IMR-90 (cell line): ENCODE results near the gene NPHS1. TPM values are rescaled to one million over a fixed set of nuclear protein-coding genes. Genes with fewer than 3 reads are reported as not detected.

Experiments used
- ATAC-seq: fragments of 200-7000 bp; cut with Tn5 transposase; 2 replicates; pipeline ENCODE4 v1.9.1; 2020; ENCODE audit warnings: low read depth, mild to moderate bottlenecking, moderate library complexity
- BruUV-seq: library from RNA; stranded (reverse); fragments of 400-500 nt; replicated peaks from 2 replicates; lab custom pipeline; 2021; lab: Mats Ljungman, UMichigan
- CTCF ChIA-PET: fragments of 300-600 bp; formaldehyde crosslinking; extraction: SDS; loops from one replicate; lab custom pipeline; 2021; ENCODE audit warnings: antibody characterized with exemption; lab: Yijun Ruan, JAX
- POLR2A ChIA-PET: fragments of 300-600 bp; sonication (Branson Sonifier 250); formaldehyde crosslinking; loops from one replicate; lab custom pipeline; 2022; ENCODE audit warnings: antibody characterized with exemption; ENCODE audit not compliant: unreplicated experiment; lab: Charles Lee
- DNase-seq: peaks from one replicate; pipeline ENCODE4 v3.0.0; 2013
- H2AFZ ChIP-seq: replicated peaks from 2 replicates; pipeline ENCODE3; 2013; ENCODE audit warnings: low read length, mild to moderate bottlenecking; ENCODE audit not compliant: poor library complexity
- H2AK5ac ChIP-seq: 2 replicates; pipeline ENCODE4 v1.6.1; 2013; ENCODE audit warnings: low read depth, low read length, inconsistent platforms
- H2AK9ac ChIP-seq: replicated peaks from 2 replicates; pipeline ENCODE3; 2013; ENCODE audit warnings: mild to moderate bottlenecking, low read depth, low read length, moderate library complexity; ENCODE audit not compliant: poor library complexity
- H2BK120ac ChIP-seq: 2 replicates; pipeline ENCODE4 v1.6.1; 2013; ENCODE audit warnings: low read depth, low read length, inconsistent platforms
- H2BK15ac ChIP-seq: 3 replicates; pipeline ENCODE4 v1.6.1; 2013; ENCODE audit warnings: low read depth, low read length, inconsistent platforms
- H2BK20ac ChIP-seq: 2 replicates; pipeline ENCODE4 v1.6.1; 2013; ENCODE audit warnings: low read depth, mild to moderate bottlenecking, inconsistent platforms, low read length, moderate library complexity
- H2BK5ac ChIP-seq: 2 replicates; pipeline ENCODE4 v1.6.1; 2013; ENCODE audit warnings: mild to moderate bottlenecking, low read depth, low read length, inconsistent platforms; ENCODE audit not compliant: poor library complexity, severe bottlenecking
- H3K14ac ChIP-seq: replicated peaks from 2 replicates; pipeline ENCODE4 v1.6.1; 2013; ENCODE audit warnings: low read depth, low read length, inconsistent platforms
- H3K18ac ChIP-seq: 2 replicates; pipeline ENCODE4 v1.6.1; 2013; ENCODE audit warnings: low read depth, low read length, control low read depth
- H3K23ac ChIP-seq: 2 replicates; pipeline ENCODE4 v1.6.1; 2013; ENCODE audit warnings: low read depth, low read length, inconsistent platforms
- H3K27ac ChIP-seq: 2 replicates; pipeline ENCODE4 v1.5.1; 2013; ENCODE audit warnings: mild to moderate bottlenecking, control low read depth, low read length; ENCODE audit not compliant: insufficient read depth
- H3K27me3 ChIP-seq: 2 replicates; pipeline ENCODE4 v1.6.1; 2013; ENCODE audit warnings: low read length; ENCODE audit not compliant: control insufficient read depth, insufficient read depth
- H3K36me3 ChIP-seq: 2 replicates; pipeline ENCODE4 v1.6.1; 2013; ENCODE audit warnings: low read length, mixed read lengths; ENCODE audit not compliant: control insufficient read depth, insufficient read depth
- H3K4ac ChIP-seq: 2 replicates; pipeline ENCODE4 v1.6.1; 2013; ENCODE audit warnings: low read depth, low read length, inconsistent platforms
- H3K4me1 ChIP-seq: 2 replicates; pipeline ENCODE4 v1.6.1; 2013; ENCODE audit warnings: low read length, mixed read lengths; ENCODE audit not compliant: control insufficient read depth, insufficient read depth
- H3K4me2 ChIP-seq: 2 replicates; pipeline ENCODE4 v1.6.1; 2013; ENCODE audit warnings: low read depth, mild to moderate bottlenecking, control low read depth, low read length, moderate library complexity
- H3K4me3 ChIP-seq: 2 replicates; pipeline ENCODE4 v1.5.1; 2013; ENCODE audit warnings: low read depth, mild to moderate bottlenecking, control low read depth, low read length, moderate library complexity; ENCODE audit not compliant: insufficient read depth
- H3K56ac ChIP-seq: 2 replicates; pipeline ENCODE4 v1.6.1; 2013; ENCODE audit warnings: low read length, inconsistent platforms; ENCODE audit not compliant: insufficient read depth; ENCODE audit errors: extremely low read depth
- H3K79me1 ChIP-seq, 2 experiments: 2 replicates each; pipeline ENCODE4 v1.6.1; 2013; ENCODE audit warnings: low read length in 2 of 2, inconsistent platforms in 1 of 2, low read depth in 1 of 2
- H3K9ac ChIP-seq: 2 replicates; pipeline ENCODE4 v1.6.1; 2013; ENCODE audit warnings: low read depth, low read length, control low read depth
- H3K9me1 ChIP-seq: 2 replicates; pipeline ENCODE4 v1.6.1; 2013; ENCODE audit warnings: low read length, inconsistent platforms; ENCODE audit not compliant: insufficient read depth
- H3K9me3 ChIP-seq: 2 replicates; pipeline ENCODE4 v1.6.1; 2013; ENCODE audit warnings: low read length; ENCODE audit not compliant: control insufficient read depth, insufficient read depth
- H4K20me1 ChIP-seq: 2 replicates; pipeline ENCODE4 v1.6.1; 2013; ENCODE audit warnings: low read length, inconsistent platforms; ENCODE audit not compliant: insufficient read depth
- H4K5ac ChIP-seq: 2 replicates; pipeline ENCODE4 v1.6.1; 2013; ENCODE audit warnings: mild to moderate bottlenecking, low read depth, low read length, control low read depth
- H4K8ac ChIP-seq, 2 experiments: 2 replicates each; pipeline ENCODE4 v1.6.1; 2013; ENCODE audit warnings: low read depth in 2 of 2, low read length in 2 of 2, control low read depth in 1 of 2, inconsistent platforms in 1 of 2
- H4K91ac ChIP-seq: 2 replicates; pipeline ENCODE4 v1.6.1; 2013; ENCODE audit warnings: low read depth, low read length, inconsistent platforms; ENCODE audit not compliant: insufficient read depth
- BHLHE40 ChIP-seq: fragments of 150-350 bp; IDR thresholded peaks from 2 replicates; pipeline ENCODE4 v1.6.1; 2016; ENCODE audit warnings: mild to moderate bottlenecking, low read depth, low read length
- CEBPB ChIP-seq: IDR thresholded peaks from 2 replicates; pipeline ENCODE4 v1.6.1; 2012; ENCODE audit warnings: low read depth, low read length, improper control_type of control experiment
- FOS ChIP-seq: fragments of 150-350 bp; IDR thresholded peaks from 2 replicates; pipeline ENCODE4 v1.6.1; 2016; ENCODE audit warnings: low read depth, low read length
- MAFK ChIP-seq: IDR thresholded peaks from 2 replicates; pipeline ENCODE4 v1.6.1; 2012; ENCODE audit warnings: low read depth, low read length, improper control_type of control experiment
- MAZ ChIP-seq: IDR thresholded peaks from 2 replicates; pipeline ENCODE4 v1.6.1; 2012; ENCODE audit warnings: low read depth, mild to moderate bottlenecking, low read length, improper control_type of control experiment, moderate library complexity, borderline replicate concordance
- MXI1 ChIP-seq: IDR thresholded peaks from 2 replicates; pipeline ENCODE4 v1.6.1; 2012; ENCODE audit warnings: low read depth, mild to moderate bottlenecking, low read length, moderate library complexity, borderline replicate concordance
- NFE2L2 ChIP-seq: fragments of 150-350 bp; IDR thresholded peaks from 2 replicates; pipeline ENCODE4 v1.6.1; 2016; ENCODE audit warnings: low read depth, mild to moderate bottlenecking, low read length
- POLR2A ChIP-seq: IDR thresholded peaks from 2 replicates; pipeline ENCODE4 v1.6.1; 2012; ENCODE audit warnings: mild to moderate bottlenecking, low read depth, low read length
- RAD21 ChIP-seq: IDR thresholded peaks from 2 replicates; pipeline ENCODE4 v1.6.1; 2012; ENCODE audit warnings: low read length, improper control_type of control experiment
- RCOR1 ChIP-seq: IDR thresholded peaks from 2 replicates; pipeline ENCODE4 v1.6.1; 2012; ENCODE audit warnings: mild to moderate bottlenecking, low read length, improper control_type of control experiment; ENCODE audit not compliant: insufficient replicate concordance
- RFX5 ChIP-seq: IDR thresholded peaks from 2 replicates; pipeline ENCODE4 v1.8.0; 2012; ENCODE audit warnings: low read depth, mild to moderate bottlenecking, low read length, moderate library complexity
- SMC3 ChIP-seq: fragments of 150-350 bp; IDR thresholded peaks from 2 replicates; pipeline ENCODE4 v1.6.1; 2016; ENCODE audit warnings: low read depth, mild to moderate bottlenecking, antibody characterized with exemption, low read length, moderate library complexity
- USF2 ChIP-seq: fragments of 150-350 bp; IDR thresholded peaks from 2 replicates; pipeline ENCODE4 v1.6.1; 2017; ENCODE audit warnings: mild to moderate bottlenecking, antibody characterized with exemption, low read length, low read depth
- WGBS, 2 experiments: methylation state at CpG; one replicate each; pipeline versions ENCODE4 v1.1.5 to v1.1.7; 2013; ENCODE audit warnings: missing lambda C conversion rate in 2 of 2; ENCODE audit not compliant: insufficient read length in 1 of 2; ENCODE audit errors: extremely low coverage in 2 of 2; 5-methylcytosine and 5-hydroxymethylcytosine counted together
- dilution Hi-C: fragments of 300-500 bp; cut with HindIII; formaldehyde crosslinking; loops from one replicate; pipeline ENCODE4 v1.14.3; 2018; ENCODE audit warnings: low sequenced_read_pairs; ENCODE audit not compliant: unreplicated experiment
- in situ Hi-C: fragments of 300-500 bp; cut with MboI; formaldehyde crosslinking; loops from 3 replicates; pipeline ENCODE4 v1.14.3; 2019; ENCODE audit warnings: low sequenced_read_pairs, inconsistent platforms, mixed read lengths
- intact Hi-C: fragments of 100-400 bp; cut with micrococcal nuclease; formaldehyde crosslinking; loops from 2 replicates; pipeline ENCODE4 v1.10.0; 2022
- polyA plus RNA-seq, 3 experiments: library from polyadenylated mRNA; depleted of rRNA; stranded (reverse); fragments of >200 nt; gene quantifications; 2 replicates each; pipeline ENCODE4 v1.2.3, GENCODE V29; 2012; ENCODE audit warnings: low replicate concordance in 1 of 3
- total RNA-seq: library from RNA; depleted of rRNA; stranded (reverse); fragments of >200 nt; gene quantifications from 2 replicates; pipeline ENCODE4 v1.2.3, GENCODE V29; 2012
- TF ChIP-seq, protein P1 (sequence below): fragments of 150-350 bp; IDR thresholded peaks from 2 replicates; pipeline ENCODE4 v1.6.1; 2016; ENCODE audit warnings: low read depth, mild to moderate bottlenecking, low read length, moderate library complexity, borderline replicate concordance
- TF ChIP-seq, protein P2 (sequence below): conservative IDR thresholded peaks from 2 replicates; pipeline ENCODE4 v1.5.1; 2012; ENCODE audit warnings: mild to moderate bottlenecking, low read depth, low read length, improper control_type of control experiment

Gene NPHS1
- total and polyA plus RNA-seq, 2 of the 4 experiments (the other 2 are of a cell fraction) = not detected

- H3K79me1 ChIP-seq = no peaks in the 10 kb centered on the region
- H3K23ac ChIP-seq = no peak overlapping the region
- H4K20me1 ChIP-seq = no peaks in the 10 kb centered on the region
- H3K9me1 ChIP-seq = no peaks in the 10 kb centered on the region
- H2AK5ac ChIP-seq = no peak overlapping the region
- H3K9ac ChIP-seq = no peak overlapping the region
- no peaks in the 10 kb centered on the region for H3K9me3 ChIP-seq
- no peaks in the 10 kb centered on the region for H3K27me3 ChIP-seq
- peaks cover 14% of the 10 kb centered on the region for H3K36me3 ChIP-seq
- dilution Hi-C loops = no loop called here
- no peak overlapping the region for H2BK20ac ChIP-seq
- ChIA-PET POLR2A (no interaction called here), CTCF (no interaction called here)
- H3K4me1 ChIP-seq = no peaks in the 10 kb centered on the region
- H3K56ac ChIP-seq = no peak overlapping the region
- intact Hi-C loops = no loop called here
- H2AFZ ChIP-seq = no peak overlapping the region
- no peak overlapping the region for H3K4me3 ChIP-seq
- H3K4me2 ChIP-seq = no peak overlapping the region
- no peak overlapping the region for H4K8ac ChIP-seq
- no peak overlapping the region for H4K5ac ChIP-seq
- no peak overlapping the region for H4K91ac ChIP-seq
- no peak overlapping the region for H2BK15ac ChIP-seq
- BruUV-seq = no TSS peak
- no peak for ATAC-seq
- H2AK9ac ChIP-seq = no peak overlapping the region
- in situ Hi-C loops = no loop called here
- no peak overlapping the region for H2BK120ac ChIP-seq
- H3K14ac ChIP-seq = no peak overlapping the region
- no peak overlapping the region for H3K18ac ChIP-seq
- WGBS, 2 experiments = 66% methylated on average over 10 of the region's 28 CpGs; no CpG with 5 or more reads in 1 of the 2 experiments
- H3K27ac ChIP-seq = no peak overlapping the region
- no peak overlapping the region for H3K4ac ChIP-seq
- DNase-seq = no peak
- no peak overlapping the region for H2BK5ac ChIP-seq
- TF ChIP-seq, protein P1, sequence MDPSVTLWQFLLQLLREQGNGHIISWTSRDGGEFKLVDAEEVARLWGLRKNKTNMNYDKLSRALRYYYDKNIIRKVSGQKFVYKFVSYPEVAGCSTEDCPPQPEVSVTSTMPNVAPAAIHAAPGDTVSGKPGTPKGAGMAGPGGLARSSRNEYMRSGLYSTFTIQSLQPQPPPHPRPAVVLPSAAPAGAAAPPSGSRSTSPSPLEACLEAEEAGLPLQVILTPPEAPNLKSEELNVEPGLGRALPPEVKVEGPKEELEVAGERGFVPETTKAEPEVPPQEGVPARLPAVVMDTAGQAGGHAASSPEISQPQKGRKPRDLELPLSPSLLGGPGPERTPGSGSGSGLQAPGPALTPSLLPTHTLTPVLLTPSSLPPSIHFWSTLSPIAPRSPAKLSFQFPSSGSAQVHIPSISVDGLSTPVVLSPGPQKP = no peak
- TF ChIP-seq BHLHE40 = no peak
- no peak for TF ChIP-seq NFE2L2
- no peak for TF ChIP-seq RFX5
- no peak for TF ChIP-seq CEBPB
- TF ChIP-seq RCOR1 = no peak
- TF ChIP-seq MXI1 = no peak
- TF ChIP-seq MAFK = no peak
- no peak for TF ChIP-seq SMC3
- no peak for TF ChIP-seq RAD21
- no peak for TF ChIP-seq FOS
- TF ChIP-seq POLR2A = no peak
- TF ChIP-seq, protein P2, sequence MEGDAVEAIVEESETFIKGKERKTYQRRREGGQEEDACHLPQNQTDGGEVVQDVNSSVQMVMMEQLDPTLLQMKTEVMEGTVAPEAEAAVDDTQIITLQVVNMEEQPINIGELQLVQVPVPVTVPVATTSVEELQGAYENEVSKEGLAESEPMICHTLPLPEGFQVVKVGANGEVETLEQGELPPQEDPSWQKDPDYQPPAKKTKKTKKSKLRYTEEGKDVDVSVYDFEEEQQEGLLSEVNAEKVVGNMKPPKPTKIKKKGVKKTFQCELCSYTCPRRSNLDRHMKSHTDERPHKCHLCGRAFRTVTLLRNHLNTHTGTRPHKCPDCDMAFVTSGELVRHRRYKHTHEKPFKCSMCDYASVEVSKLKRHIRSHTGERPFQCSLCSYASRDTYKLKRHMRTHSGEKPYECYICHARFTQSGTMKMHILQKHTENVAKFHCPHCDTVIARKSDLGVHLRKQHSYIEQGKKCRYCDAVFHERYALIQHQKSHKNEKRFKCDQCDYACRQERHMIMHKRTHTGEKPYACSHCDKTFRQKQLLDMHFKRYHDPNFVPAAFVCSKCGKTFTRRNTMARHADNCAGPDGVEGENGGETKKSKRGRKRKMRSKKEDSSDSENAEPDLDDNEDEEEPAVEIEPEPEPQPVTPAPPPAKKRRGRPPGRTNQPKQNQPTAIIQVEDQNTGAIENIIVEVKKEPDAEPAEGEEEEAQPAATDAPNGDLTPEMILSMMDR = no peak
- no peak for TF ChIP-seq MAZ
- TF ChIP-seq USF2 = no peak
Measured at GRCh38 chr19:35783469-35784434, 68.6 kb downstream of the NPHS1 start.
